Measurements from ENCODE around the gene COQ3.
A peak's percentile ranks its signal among the peaks of the same experiment; 100 is the strongest.

COQ3 gene

GRCh38 chr6:99393698-99394531, at the start of gene COQ3:
Gene COQ3 (minus strand): TSS chr6:99394195. CDS start chr6:99394179, 16 bp downstream.
- peak within 1 kb of the TSS; percentile 98 for H3K4me3 ChIP-seq (ENCODE audit: low read length)
- H3K36me3 ChIP-seq (ENCODE audit: control insufficient read depth, low read depth, low read length): peaks cover 7% of the 10 kb centered on the region
- peak within 1 kb of the TSS; percentile 96 for H3K9ac ChIP-seq (ENCODE audit: low read length)
- H3K27ac ChIP-seq (ENCODE audit: low read length): peak within 1 kb of the TSS; percentile 81
- H3K4me1 ChIP-seq (ENCODE audit: control insufficient read depth, low read depth, low read length): no peaks in the 10 kb centered on the region
- H3K27me3 ChIP-seq (ENCODE audit: control insufficient read depth, insufficient read depth, low read length): no peaks in the 10 kb centered on the region
- H3K9me3 ChIP-seq (ENCODE audit: control insufficient read depth, low read depth, low read length): no peaks in the 10 kb centered on the region

GRCh38 chr6:99434702-99435530, 40.9 kb upstream of the COQ3 start:
- H3K9ac ChIP-seq (ENCODE audit: low read length): no peak overlapping the region
- no peaks in the 10 kb centered on the region for H3K4me1 ChIP-seq (ENCODE audit: control insufficient read depth, low read depth, low read length)
- H3K36me3 ChIP-seq (ENCODE audit: control insufficient read depth, low read depth, low read length): peaks cover 12% of the 10 kb centered on the region
- H3K27me3 ChIP-seq (ENCODE audit: control insufficient read depth, insufficient read depth, low read length): no peaks in the 10 kb centered on the region
- H3K4me3 ChIP-seq (ENCODE audit: low read length): no peak overlapping the region
- H3K9me3 ChIP-seq (ENCODE audit: control insufficient read depth, low read depth, low read length): no peaks in the 10 kb centered on the region
- H3K27ac ChIP-seq (ENCODE audit: low read length): no peak overlapping the region

GRCh38 chr6:99432877-99433276, 38.9 kb upstream of the COQ3 start:
- Histone ChIP-seq H3K9ac (ENCODE audit: low read length) (no peak overlapping the region), H3K36me3 (ENCODE audit: control insufficient read depth, low read depth, low read length) (peaks cover 7% of the 10 kb centered on the region), H3K9me3 (ENCODE audit: control insufficient read depth, low read depth, low read length) (no peaks in the 10 kb centered on the region), H3K27ac (ENCODE audit: low read length) (no peak overlapping the region), H3K27me3 (ENCODE audit: control insufficient read depth, insufficient read depth, low read length) (no peaks in the 10 kb centered on the region), H3K4me1 (ENCODE audit: control insufficient read depth, low read depth, low read length) (no peaks in the 10 kb centered on the region), H3K4me3 (ENCODE audit: low read length) (no peak overlapping the region)

- no peak overlapping the region for H3K27ac ChIP-seq (ENCODE audit: low read length)
- no peaks in the 10 kb centered on the region for H3K9me3 ChIP-seq (ENCODE audit: control insufficient read depth, low read depth, low read length)
- H3K36me3 ChIP-seq (ENCODE audit: control insufficient read depth, low read depth, low read length): peaks cover 7% of the 10 kb centered on the region
- no peak overlapping the region for H3K4me3 ChIP-seq (ENCODE audit: low read length)
- peaks cover 5% of the 10 kb centered on the region for H3K4me1 ChIP-seq (ENCODE audit: control insufficient read depth, low read depth, low read length)
- no peak overlapping the region for H3K9ac ChIP-seq (ENCODE audit: low read length)
- no peaks in the 10 kb centered on the region for H3K27me3 ChIP-seq (ENCODE audit: control insufficient read depth, insufficient read depth, low read length)
These were observed 37.9 kb upstream of the COQ3 start for GRCh38 chr6:99431901-99432300.

GRCh38 chr6:99427988-99428387, 34.0 kb upstream of the COQ3 start:
- no peaks in the 10 kb centered on the region for H3K9me3 ChIP-seq (ENCODE audit: control insufficient read depth, low read depth, low read length)
- H3K9ac ChIP-seq (ENCODE audit: low read length): no peak overlapping the region
- H3K4me1 ChIP-seq (ENCODE audit: control insufficient read depth, low read depth, low read length): peaks cover 19% of the 10 kb centered on the region
- no peak overlapping the region for H3K27ac ChIP-seq (ENCODE audit: low read length)
- no peak overlapping the region for H3K4me3 ChIP-seq (ENCODE audit: low read length)
- peaks cover 12% of the 10 kb centered on the region for H3K36me3 ChIP-seq (ENCODE audit: control insufficient read depth, low read depth, low read length)
- no peaks in the 10 kb centered on the region for H3K27me3 ChIP-seq (ENCODE audit: control insufficient read depth, insufficient read depth, low read length)

GRCh38 chr6:99426451-99426757, 32.4 kb upstream of the COQ3 start:
- Histone ChIP-seq H3K36me3 (ENCODE audit: control insufficient read depth, low read depth, low read length) (peaks cover 16% of the 10 kb centered on the region), H3K9ac (ENCODE audit: low read length) (peak overlapping the region; percentile 99), H3K27ac (ENCODE audit: low read length) (peak overlapping the region; percentile 99)

GRCh38 chr6:99425647-99426450, 31.9 kb upstream of the COQ3 start:
- Histone ChIP-seq H3K27me3 (ENCODE audit: control insufficient read depth, insufficient read depth, low read length) (no peaks in the 10 kb centered on the region), H3K4me3 (ENCODE audit: low read length) (peak overlapping the region; percentile 89), H3K27ac (ENCODE audit: low read length) (peak overlapping the region; percentile 99), H3K4me1 (ENCODE audit: control insufficient read depth, low read depth, low read length) (peaks cover 19% of the 10 kb centered on the region), H3K36me3 (ENCODE audit: control insufficient read depth, low read depth, low read length) (peaks cover 17% of the 10 kb centered on the region), H3K9ac (ENCODE audit: low read length) (peak overlapping the region; percentile 99), H3K9me3 (ENCODE audit: control insufficient read depth, low read depth, low read length) (no peaks in the 10 kb centered on the region)

More at GRCh38 chr6:99426451-99426757, 32.4 kb upstream of the COQ3 start:
- H3K9me3 ChIP-seq (ENCODE audit: control insufficient read depth, low read depth, low read length): no peaks in the 10 kb centered on the region
- H3K4me3 ChIP-seq (ENCODE audit: low read length): peak overlapping the region; percentile 89
- no peaks in the 10 kb centered on the region for H3K27me3 ChIP-seq (ENCODE audit: control insufficient read depth, insufficient read depth, low read length)
- peaks cover 19% of the 10 kb centered on the region for H3K4me1 ChIP-seq (ENCODE audit: control insufficient read depth, low read depth, low read length)

- no peaks in the 10 kb centered on the region for H3K27me3 ChIP-seq (ENCODE audit: control insufficient read depth, insufficient read depth, low read length)
- peak within 1 kb of the TSS; percentile 99 for H3K27ac ChIP-seq (ENCODE audit: low read length)
- peak within 1 kb of the TSS; percentile 89 for H3K4me3 ChIP-seq (ENCODE audit: low read length)
- peaks cover 14% of the 10 kb centered on the region for H3K36me3 ChIP-seq (ENCODE audit: control insufficient read depth, low read depth, low read length)
- H3K9me3 ChIP-seq (ENCODE audit: control insufficient read depth, low read depth, low read length): no peaks in the 10 kb centered on the region
- peaks cover 19% of the 10 kb centered on the region for H3K4me1 ChIP-seq (ENCODE audit: control insufficient read depth, low read depth, low read length)
- H3K9ac ChIP-seq (ENCODE audit: low read length): peak within 1 kb of the TSS; percentile 99
These were observed 31.0 kb upstream of the COQ3 start, which contains the start of gene PNISR for GRCh38 chr6:99424761-99425646. Gene PNISR (minus strand): TSS chr6:99425308. CDS start chr6:99414659, 10,649 bp downstream.

GRCh38 chr6:99424022-99424421, 30.0 kb upstream of the COQ3 start:
- H3K4me3 ChIP-seq (ENCODE audit: low read length): peak overlapping the region; percentile 89

GRCh38 chr6:99422912-99423311, 28.9 kb upstream of the COQ3 start:
- Histone ChIP-seq H3K9ac (ENCODE audit: low read length) (no peak overlapping the region), H3K4me3 (ENCODE audit: low read length) (no peak overlapping the region), H3K36me3 (ENCODE audit: control insufficient read depth, low read depth, low read length) (peaks cover 14% of the 10 kb centered on the region), H3K4me1 (ENCODE audit: control insufficient read depth, low read depth, low read length) (peaks cover 19% of the 10 kb centered on the region), H3K27ac (ENCODE audit: low read length) (no peak overlapping the region), H3K27me3 (ENCODE audit: control insufficient read depth, insufficient read depth, low read length) (no peaks in the 10 kb centered on the region), H3K9me3 (ENCODE audit: control insufficient read depth, low read depth, low read length) (no peaks in the 10 kb centered on the region)

More at GRCh38 chr6:99424022-99424421, 30.0 kb upstream of the COQ3 start:
- Histone ChIP-seq H3K27me3 (ENCODE audit: control insufficient read depth, insufficient read depth, low read length) (no peaks in the 10 kb centered on the region), H3K4me1 (ENCODE audit: control insufficient read depth, low read depth, low read length) (peaks cover 19% of the 10 kb centered on the region), H3K9me3 (ENCODE audit: control insufficient read depth, low read depth, low read length) (no peaks in the 10 kb centered on the region), H3K9ac (ENCODE audit: low read length) (peak overlapping the region; percentile 99), H3K36me3 (ENCODE audit: control insufficient read depth, low read depth, low read length) (peaks cover 14% of the 10 kb centered on the region), H3K27ac (ENCODE audit: low read length) (peak overlapping the region; percentile 98)
